Measurements from ENCODE around the gene CPNE1.
A peak's percentile ranks its signal among the peaks of the same experiment; 100 is the strongest.
"Not testable (repeated sequence)": the region's sequence is repeated elsewhere in the genome, so short reads cannot be mapped to it uniquely, and the experiment has no call there.

The CPNE1 gene

GRCh38 chr20:35664466-35665206, at the start of gene CPNE1, which contains the start of gene RBM12:
Gene CPNE1 (minus strand): TSS chr20:35664900. CDS start chr20:35632923, 31,977 bp downstream.
Gene RBM12 (minus strand): TSS chr20:35664900. CDS start chr20:35655322, 9,578 bp downstream.
- peak; percentile 97 for DNase-seq

DNA sequence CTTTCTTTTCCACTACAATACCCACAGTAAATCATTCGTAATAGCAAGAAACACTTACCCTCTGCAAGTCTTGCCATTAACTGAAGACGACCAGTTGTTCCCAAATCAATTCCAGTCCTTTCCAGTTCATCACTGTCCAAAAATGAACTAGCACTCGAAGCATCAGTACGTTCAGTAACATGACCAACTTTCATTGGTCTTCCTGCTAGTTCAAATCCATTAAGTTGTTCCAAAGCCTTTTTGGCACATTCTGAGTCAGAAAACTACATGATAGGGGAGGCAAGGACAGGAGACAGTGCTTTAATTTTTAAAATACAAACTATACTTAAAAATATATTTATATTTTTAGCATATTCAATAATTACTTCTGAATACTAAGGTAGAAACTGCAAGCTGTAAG, 49.4 kb upstream of the CPNE1 start:
- DNase-seq: no peak

DNA sequence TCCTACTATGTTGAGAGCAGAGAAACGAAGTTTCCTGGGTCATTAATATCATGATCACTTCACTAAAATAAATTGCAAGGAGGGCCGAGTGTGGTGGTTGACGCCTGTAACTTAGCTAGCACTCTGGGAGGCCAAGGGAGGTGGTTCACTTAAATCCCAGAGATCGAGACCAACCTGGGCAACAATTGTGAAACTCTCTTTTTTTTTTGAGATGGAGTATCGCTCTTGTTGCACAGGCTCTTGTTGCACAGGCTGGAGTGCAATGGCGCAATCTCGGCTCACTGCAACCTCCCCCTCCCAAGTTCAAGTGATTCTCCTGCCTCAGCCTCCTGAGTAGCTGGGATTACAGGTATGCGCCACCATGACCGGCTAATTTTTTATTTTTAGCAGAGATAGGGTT, 48.4 kb upstream of the CPNE1 start:
- DNase-seq: peak; percentile 34

DNA sequence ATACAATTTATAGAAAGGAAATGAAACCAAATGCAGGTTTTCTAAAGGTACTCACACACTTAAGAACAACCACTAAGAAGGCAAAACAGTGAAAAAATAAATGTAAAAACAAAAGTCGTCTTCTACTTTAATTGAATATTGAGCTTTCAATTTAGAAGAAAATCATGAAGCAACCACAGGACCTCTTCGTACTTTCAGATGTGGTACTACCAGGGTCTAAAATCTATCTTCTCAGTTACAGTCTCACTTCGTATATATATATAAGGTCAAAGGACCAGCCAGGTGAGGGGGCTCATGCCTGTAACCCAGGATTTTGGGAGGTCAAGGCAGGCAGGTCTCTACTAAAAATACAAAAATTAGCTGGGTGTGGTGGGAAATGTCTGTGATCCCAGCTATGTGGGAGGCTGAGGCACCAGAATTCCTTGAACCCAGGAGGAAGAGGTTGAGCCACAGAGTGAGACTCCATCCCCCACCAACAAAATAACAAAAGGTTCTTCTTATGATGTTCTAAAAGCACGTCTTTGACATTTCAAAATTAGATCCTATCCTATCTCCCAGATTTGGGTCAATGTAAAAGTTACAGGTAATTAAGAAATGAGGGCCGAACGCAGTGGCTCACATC, 47.0 kb upstream of the CPNE1 start:
- no peak for DNase-seq

DNA sequence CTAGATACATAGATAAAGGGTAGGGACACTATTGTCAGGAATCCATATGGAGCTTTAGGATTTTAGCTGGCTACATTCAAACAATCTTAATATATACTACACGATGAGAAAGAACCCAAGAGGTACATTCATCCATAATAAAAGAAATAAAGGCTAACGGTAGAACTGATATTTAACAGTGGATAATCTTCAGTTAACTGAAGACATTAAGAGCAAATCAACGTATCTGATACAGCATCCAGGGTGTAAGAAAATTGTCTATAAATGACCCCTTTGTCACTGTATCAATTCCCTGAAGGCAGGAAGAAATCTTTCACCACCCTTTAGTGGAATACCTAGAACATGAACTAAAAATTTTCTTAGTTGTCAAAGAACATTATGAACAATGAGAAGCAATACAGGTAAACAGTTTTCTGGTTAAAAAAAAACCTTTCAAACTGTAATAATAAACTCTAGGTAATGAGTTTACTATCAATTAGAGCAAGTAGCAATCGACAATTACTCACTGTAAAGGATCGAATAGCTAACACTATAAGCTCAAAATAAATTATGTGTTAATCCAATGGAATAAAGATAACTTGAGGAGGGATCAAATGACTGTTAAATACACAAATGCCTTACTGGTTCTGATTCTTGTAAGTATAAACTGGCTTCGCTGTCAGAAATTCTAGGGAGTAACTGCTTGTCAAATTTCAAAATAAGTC, 46.3 kb upstream of the CPNE1 start:
- DNase-seq: no peak

GRCh38 chr20:35710039-35710438, 45.3 kb upstream of the CPNE1 start:
- DNase-seq: no peak

- no peak for DNase-seq
Measured at GRCh38 chr20:35709259-35709658, 44.6 kb upstream of the CPNE1 start.

GRCh38 chr20:35708502-35708901, 43.8 kb upstream of the CPNE1 start:
- no peak for DNase-seq

DNA sequence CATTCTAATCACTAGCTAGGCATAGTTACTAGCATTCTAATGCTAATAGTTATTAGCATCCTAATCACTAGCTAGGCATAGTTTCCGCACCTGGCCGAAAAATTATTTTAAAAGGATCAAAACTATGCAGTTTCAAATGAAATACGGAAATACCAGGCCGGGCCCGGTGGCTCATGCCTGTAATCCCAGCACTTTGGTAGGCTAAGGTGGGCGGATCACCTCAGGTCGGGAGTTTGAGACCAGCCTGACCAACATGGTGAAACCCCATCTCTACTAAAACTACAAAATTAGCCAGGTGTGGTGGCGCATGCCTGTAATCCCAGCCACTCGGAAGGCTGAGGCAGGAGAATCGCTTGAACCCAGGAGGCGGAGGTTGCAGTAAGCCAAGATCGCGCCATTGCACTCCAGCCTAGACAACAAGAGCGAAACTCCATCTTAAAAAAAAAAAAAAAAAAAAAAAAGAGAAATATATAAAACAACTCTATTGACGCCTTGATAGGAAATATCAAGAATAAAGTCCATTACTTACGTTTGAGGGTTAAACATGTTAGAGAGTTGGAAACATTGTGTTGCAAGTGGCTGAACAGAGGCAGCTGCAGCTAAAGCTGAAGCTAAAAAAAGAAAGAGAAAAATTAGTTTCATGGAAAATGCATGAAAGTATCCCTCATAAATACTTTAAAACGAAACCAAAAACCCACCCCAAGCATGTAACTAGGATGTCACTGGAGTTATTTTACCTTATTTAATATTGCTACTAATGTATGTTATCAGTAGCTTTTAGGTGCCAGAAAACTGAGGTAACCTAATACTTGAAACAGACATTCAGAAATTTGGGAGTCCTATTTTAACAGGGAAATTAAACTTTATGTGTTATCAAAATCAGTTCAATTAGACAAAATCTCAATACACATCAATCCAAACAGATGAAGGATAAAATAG, 42.2 kb upstream of the CPNE1 start:
- DNase-seq: not testable (repeated sequence)

DNA sequence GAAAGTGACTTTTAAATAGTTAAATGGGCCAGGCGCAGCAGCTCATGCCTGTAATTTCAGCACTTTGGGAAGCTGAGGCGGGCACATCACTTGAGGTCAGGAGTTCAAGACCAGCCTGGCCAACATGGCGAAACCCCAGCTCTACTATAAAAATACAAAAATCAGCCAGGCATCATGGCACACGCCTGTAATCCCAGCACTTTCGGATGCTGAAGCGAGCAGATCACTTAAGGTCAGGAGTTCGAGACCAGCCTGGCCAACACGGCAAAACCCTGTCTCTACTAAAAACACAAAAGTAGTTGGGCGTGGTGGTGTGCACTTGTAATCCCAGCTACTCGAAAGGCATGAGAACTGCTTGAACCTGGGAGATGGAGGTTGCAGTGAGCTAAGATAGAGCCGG, 41.2 kb upstream of the CPNE1 start:
- not testable (repeated sequence) for DNase-seq

GRCh38 chr20:35704514-35705261, 40.0 kb upstream of the CPNE1 start:
- no peak for DNase-seq

- DNase-seq: no peak
Measured at GRCh38 chr20:35702824-35703695, 38.4 kb upstream of the CPNE1 start.

GRCh38 chr20:35702051-35702823, 37.5 kb upstream of the CPNE1 start:
- DNase-seq: no peak

DNA sequence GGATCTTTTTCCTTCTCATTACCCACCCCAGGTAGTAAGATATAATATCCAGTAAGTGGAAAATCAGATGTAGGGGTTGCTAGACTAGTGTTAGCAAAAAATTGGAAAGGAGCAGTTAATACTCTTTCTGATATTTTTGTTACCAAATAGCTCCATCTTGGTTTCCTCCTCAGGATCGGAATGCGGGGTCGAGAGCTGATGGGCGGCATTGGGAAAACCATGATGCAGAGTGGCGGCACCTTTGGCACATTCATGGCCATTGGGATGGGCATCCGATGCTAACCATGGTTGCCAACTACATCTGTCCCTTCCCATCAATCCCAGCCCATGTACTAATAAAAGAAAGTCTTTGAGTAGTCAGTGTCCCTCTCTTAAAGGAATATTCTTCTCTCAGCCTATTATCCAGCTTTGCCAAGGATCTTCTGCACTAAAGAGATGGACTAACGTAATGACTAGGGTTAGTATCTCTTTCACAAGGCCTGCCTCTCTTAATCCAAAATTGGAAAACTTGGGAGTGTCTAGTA, 36.0 kb upstream of the CPNE1 start:
- peak; percentile 60 for DNase-seq

GRCh38 chr20:35699957-35700624, 35.4 kb upstream of the CPNE1 start:
- DNase-seq: no peak

DNA sequence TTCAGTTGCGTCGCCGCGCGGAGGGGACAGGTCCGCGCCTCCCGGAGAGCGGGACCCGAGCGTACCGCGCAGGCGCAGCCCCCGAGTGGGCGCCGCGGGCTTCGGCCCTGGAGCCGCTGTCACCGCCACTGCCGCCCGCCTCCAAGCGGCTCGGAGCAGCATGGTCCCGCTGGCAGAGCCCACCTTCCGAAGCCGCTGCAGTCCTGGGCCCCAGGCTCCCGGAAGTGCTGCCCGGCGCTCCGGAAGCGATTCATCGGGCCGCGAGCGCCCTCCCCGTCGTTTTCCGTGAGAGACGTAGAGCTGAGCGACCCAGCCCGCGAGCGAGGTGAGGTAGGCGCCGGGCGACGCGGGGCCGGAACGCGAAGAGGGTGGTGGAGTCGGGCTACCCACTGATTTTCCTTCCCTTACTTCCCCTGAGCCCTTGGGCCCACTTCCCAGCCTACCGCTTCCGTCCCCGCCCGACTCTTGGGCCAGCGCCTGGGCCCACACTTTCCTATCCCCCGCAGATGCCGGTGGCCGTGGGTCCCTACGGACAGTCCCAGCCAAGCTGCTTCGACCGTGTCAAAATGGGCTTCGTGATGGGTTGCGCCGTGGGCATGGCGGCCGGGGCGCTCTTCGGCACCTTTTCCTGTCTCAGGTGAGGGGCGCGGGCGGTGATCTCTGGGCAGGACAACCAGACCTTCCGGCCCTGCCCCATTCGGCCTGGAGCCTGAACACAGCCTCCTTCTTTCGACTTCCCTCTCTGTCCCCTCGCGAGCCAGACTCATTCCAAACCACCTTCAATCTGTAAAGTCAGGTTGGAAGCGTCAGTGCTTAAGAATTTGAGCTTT, 34.6 kb upstream of the CPNE1 start, which contains the start of the genes NFS1 and ROMO1:
NFS1 (minus strand) TSS at position 226 of the 830 bp plus-strand sequence; CDS start at position 162, 64 bp downstream.
ROMO1 (plus strand) TSS at position 279 of the 830 bp plus-strand sequence; CDS start at position 507, 228 bp downstream.
- peak; percentile 95 for DNase-seq

DNA sequence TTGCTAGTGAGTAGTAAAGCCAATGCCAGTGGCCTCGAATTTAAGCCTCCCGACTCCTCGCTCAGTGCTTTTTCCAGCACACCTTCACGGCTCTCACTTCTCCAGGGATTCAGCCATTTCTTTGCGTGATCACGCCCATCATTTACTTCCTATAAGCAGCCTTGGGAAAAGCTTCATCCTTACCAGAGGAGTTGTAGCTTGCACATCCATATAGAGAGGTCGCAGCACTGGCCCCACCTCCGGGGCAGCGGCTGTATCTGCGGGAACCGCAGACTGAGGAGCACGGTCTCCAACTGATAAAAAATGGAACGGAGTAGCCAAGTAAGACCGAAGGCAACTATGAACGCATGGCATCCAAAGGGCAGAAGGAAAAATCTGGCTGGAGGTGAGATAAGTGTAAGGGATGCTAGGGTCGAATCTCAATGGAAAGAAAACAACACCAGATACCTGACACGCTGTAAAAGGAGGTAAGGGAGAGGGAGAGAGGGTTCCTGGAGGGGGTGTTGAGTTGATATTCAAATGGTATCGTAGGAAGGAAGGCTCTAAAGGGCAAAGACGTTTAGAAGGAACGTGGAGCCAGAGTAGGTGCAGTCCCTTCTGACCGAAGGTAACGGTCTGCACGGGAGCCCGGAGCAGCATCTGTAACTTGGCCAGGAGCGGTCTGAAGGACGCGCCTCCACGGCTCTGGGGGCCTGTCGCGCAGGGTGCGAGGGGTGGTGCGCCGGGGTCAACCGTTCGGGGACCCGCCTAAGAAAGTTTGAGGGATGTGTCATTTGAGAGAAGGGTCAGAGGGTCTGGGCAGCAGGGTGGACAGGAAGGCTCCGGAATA, 33.8 kb upstream of the CPNE1 start:
- peak; percentile 62 for DNase-seq
